Lower leg skin (tissue), 3 donors: ENCODE results near the gene MAPK13.

Experiments used
- CTCF ChIP-seq, 3 donors: fragments of 450-650 bp; IDR thresholded peaks; one replicate each; pipeline ENCODE4 v1.5.1; 2016; ENCODE audit warnings: antibody characterized with exemption in 3 of 3, mild to moderate bottlenecking in 3 of 3, moderate library complexity in 2 of 3
- POLR2A ChIP-seq, 2 donors: fragments of 450-650 bp; IDR thresholded peaks; one replicate each; pipeline ENCODE4 v1.6.1; 2016 to 2017; ENCODE audit warnings: antibody characterized with exemption in 2 of 2, mild to moderate bottlenecking in 1 of 2, moderate library complexity in 1 of 2

GRCh38 chr6:36145495-36145894, 15.2 kb downstream of the MAPK13 start:
- TF ChIP-seq CTCF (IDR thresholded peaks at IDR 0.05) = no peak
- no peak for TF ChIP-seq POLR2A (IDR thresholded peaks at IDR 0.05)
